Measurements from ENCODE around the gene MACROH2A2.

- TF ChIP-seq CTCF (conservative IDR thresholded peaks at IDR 0.05; ENCODE audit: low read depth, low read length) (no peak), MAFK (IDR thresholded peaks at IDR 0.05; ENCODE audit: low read depth, low read length) (no peak), POLR2A (IDR thresholded peaks at IDR 0.05; ENCODE audit: low read depth, low read length) (no peak), RFX5 (IDR thresholded peaks at IDR 0.05; ENCODE audit: low read depth, low read length) (no peak), SMC3 (IDR thresholded peaks at IDR 0.05; ENCODE audit: low read depth, low read length) (no peak), CEBPB (IDR thresholded peaks at IDR 0.05; ENCODE audit: low read depth, low read length) (no peak), RAD21 (IDR thresholded peaks at IDR 0.05; ENCODE audit: low read length) (no peak), MAZ (IDR thresholded peaks at IDR 0.05; ENCODE audit: borderline replicate concordance, low read depth, low read length) (no peak)
Measured at GRCh38 chr10:70148516-70148915, 95.9 kb downstream of the MACROH2A2 start.
